Keratinocyte (primary cell): ENCODE data around the gene PPP2R5C. TPM values are rescaled to one million over a fixed set of nuclear protein-coding genes. Genes with fewer than 3 reads are reported as not detected.

Source experiments
- DNase-seq: peaks from one replicate; pipeline ENCODE4 v3.0.0-alpha.2; 2011; ENCODE audit warnings: low read depth, missing footprints, low spot score
- FAIRE-seq: peaks from 2 replicates; lab custom pipeline; 2011; peaks lifted over from hg19 to GRCh38; lab: Jason Lieb, UNC
- H2AFZ ChIP-seq: 2 replicates; pipeline ENCODE4 v1.6.0; 2012; ENCODE audit warnings: low read length, control low read depth, inconsistent platforms; ENCODE audit not compliant: control insufficient read depth
- H3K27ac ChIP-seq: 2 replicates; pipeline ENCODE4 v1.5.1; 2011; ENCODE audit warnings: low read length; ENCODE audit not compliant: control insufficient read depth, insufficient read depth
- H3K27me3 ChIP-seq: 3 replicates; pipeline ENCODE4 v1.6.0; 2011; ENCODE audit warnings: low read length; ENCODE audit not compliant: control insufficient read depth, insufficient read depth; ENCODE audit errors: extremely low read depth
- H3K36me3 ChIP-seq, 2 experiments: 2 replicates in 1 of 2; 3 replicates in 1 of 2; pipeline ENCODE4 v1.5.1; 2011; ENCODE audit warnings: low read length in 2 of 2, mild to moderate bottlenecking in 1 of 2; ENCODE audit not compliant: control insufficient read depth in 2 of 2, insufficient read depth in 2 of 2; ENCODE audit errors: extremely low read depth in 1 of 2
- H3K4me1 ChIP-seq: 3 replicates; pipeline ENCODE4 v1.5.1; 2011; ENCODE audit warnings: low read length; ENCODE audit not compliant: control insufficient read depth, insufficient read depth; ENCODE audit errors: extremely low read depth
- H3K4me2 ChIP-seq: 3 replicates; pipeline ENCODE4 v1.6.0; 2011; ENCODE audit warnings: low read depth, low read length; ENCODE audit not compliant: control insufficient read depth, insufficient read depth; ENCODE audit errors: extremely low read depth
- H3K4me3 ChIP-seq, 3 experiments: fragments of 200-600 bp in 1 of 3; sonication (generic) in 1 of 3; 2 replicates in 2 of 3; 3 replicates in 1 of 3; pipeline ENCODE4 v1.5.1; 2011 to 2016; ENCODE audit warnings: low read length in 3 of 3, mild to moderate bottlenecking in 3 of 3, control low read depth in 2 of 3, inconsistent platforms in 1 of 3, low read depth in 1 of 3, mixed read lengths in 1 of 3, mixed run types in 1 of 3, moderate library complexity in 1 of 3; ENCODE audit not compliant: control insufficient read depth in 2 of 3, insufficient read depth in 2 of 3; ENCODE audit errors: extremely low read depth in 1 of 3
- H3K79me2 ChIP-seq: 2 replicates; pipeline ENCODE4 v1.6.0; 2012; ENCODE audit warnings: low read length; ENCODE audit not compliant: control insufficient read depth, insufficient read depth
- H3K9ac ChIP-seq: 3 replicates; pipeline ENCODE4 v1.6.0; 2011; ENCODE audit warnings: low read length; ENCODE audit not compliant: control insufficient read depth, insufficient read depth; ENCODE audit errors: extremely low read depth
- H3K9me1 ChIP-seq: 3 replicates; pipeline ENCODE4 v1.6.0; 2011; ENCODE audit warnings: low read length; ENCODE audit not compliant: control insufficient read depth, insufficient read depth; ENCODE audit errors: extremely low read depth
- H3K9me3 ChIP-seq: 2 replicates; pipeline ENCODE4 v1.5.1; 2012; ENCODE audit warnings: low read depth, low read length; ENCODE audit not compliant: control insufficient read depth
- H4K20me1 ChIP-seq: 3 replicates; pipeline ENCODE4 v1.6.0; 2011; ENCODE audit warnings: low read length; ENCODE audit not compliant: control insufficient read depth, insufficient read depth; ENCODE audit errors: extremely low read depth
- CTCF ChIP-seq, 3 experiments: IDR thresholded peaks in 1 of 3; conservative IDR thresholded peaks in 1 of 3; optimal IDR thresholded peaks in 1 of 3; 2 replicates in 2 of 3; 3 replicates in 1 of 3; pipeline versions ENCODE3 to v1.5.1; 2011; ENCODE audit warnings: low read length in 3 of 3, mild to moderate bottlenecking in 3 of 3, moderate library complexity in 2 of 3, control low read depth in 1 of 3, inconsistent platforms in 1 of 3; ENCODE audit not compliant: insufficient read depth in 2 of 3; ENCODE audit errors: extremely low read depth in 1 of 3
- EZH2 ChIP-seq: IDR thresholded peaks from one replicate; pipeline ENCODE4 v1.6.1; 2012; ENCODE audit warnings: inconsistent platforms, mild to moderate bottlenecking, low read length, moderate library complexity
- dilution Hi-C: fragments of 300-500 bp; cut with MboI; formaldehyde crosslinking; loops from one replicate; pipeline ENCODE4 v1.7.0; 2020; ENCODE audit warnings: low sequenced_read_pairs; ENCODE audit not compliant: extremely low pct_ligation_motif_present
- polyA plus RNA-seq, 5 experiments: library from polyadenylated mRNA; depleted of rRNA in 3 of 5; stranded (reverse) in 3 of 5; stranded (forward) in 1 of 5; unstranded in 1 of 5; fragments of >200 nt; gene quantifications; 1 replicate in 1 of 5; 2 replicates in 3 of 5; 3 replicates in 1 of 5; pipeline versions ENCODE4 v1.2.1 to v1.2.3, GENCODE V29; 2011 to 2012; ENCODE audit warnings: missing spikeins in 2 of 5, low read depth in 1 of 5, low replicate concordance in 1 of 5

PPP2R5C gene
- polyA plus RNA-seq, 1 donor (not counting 4 experiments of a cell fraction or from before 2014, with no cell fraction given), result 105 TPM

- peak overlapping the region; percentile 77 for H2AFZ ChIP-seq
- DNase-seq, result peak; percentile 73
- peaks cover 3% of the 10 kb centered on the region for H3K9me1 ChIP-seq
- H3K36me3 ChIP-seq, result no peaks in the 10 kb centered on the region
- peak overlapping the region; percentile 32 for H3K4me2 ChIP-seq
- H3K79me2 ChIP-seq, result peaks cover 18% of the 10 kb centered on the region
- no peak overlapping the region for H3K4me3 ChIP-seq
- no peak overlapping the region for H3K9ac ChIP-seq
- dilution Hi-C loops, result no loop called here
- H3K27ac ChIP-seq, result no peak overlapping the region
- no peaks in the 10 kb centered on the region for H3K9me3 ChIP-seq
- peaks cover 23% of the 10 kb centered on the region for H3K4me1 ChIP-seq
- no peaks in the 10 kb centered on the region for H3K27me3 ChIP-seq
- no peaks in the 10 kb centered on the region for H4K20me1 ChIP-seq
- TF ChIP-seq CTCF (optimal IDR thresholded peaks at IDR 0.05 in 1 of 3, IDR thresholded peaks at IDR 0.05 in 1 of 3, conservative IDR thresholded peaks at IDR 0.05 in 1 of 3; ENCODE audit: extremely low read depth in 1 of 3, insufficient read depth in 2 of 3, low read length in 3 of 3) (peak; percentile 93 to 98 (median 94)), EZH2 (no peak)
- FAIRE-seq, result peak; percentile 59
Measured at GRCh38 chr14:101961011-101961721, 199.7 kb downstream of the PPP2R5C start.

DNA sequence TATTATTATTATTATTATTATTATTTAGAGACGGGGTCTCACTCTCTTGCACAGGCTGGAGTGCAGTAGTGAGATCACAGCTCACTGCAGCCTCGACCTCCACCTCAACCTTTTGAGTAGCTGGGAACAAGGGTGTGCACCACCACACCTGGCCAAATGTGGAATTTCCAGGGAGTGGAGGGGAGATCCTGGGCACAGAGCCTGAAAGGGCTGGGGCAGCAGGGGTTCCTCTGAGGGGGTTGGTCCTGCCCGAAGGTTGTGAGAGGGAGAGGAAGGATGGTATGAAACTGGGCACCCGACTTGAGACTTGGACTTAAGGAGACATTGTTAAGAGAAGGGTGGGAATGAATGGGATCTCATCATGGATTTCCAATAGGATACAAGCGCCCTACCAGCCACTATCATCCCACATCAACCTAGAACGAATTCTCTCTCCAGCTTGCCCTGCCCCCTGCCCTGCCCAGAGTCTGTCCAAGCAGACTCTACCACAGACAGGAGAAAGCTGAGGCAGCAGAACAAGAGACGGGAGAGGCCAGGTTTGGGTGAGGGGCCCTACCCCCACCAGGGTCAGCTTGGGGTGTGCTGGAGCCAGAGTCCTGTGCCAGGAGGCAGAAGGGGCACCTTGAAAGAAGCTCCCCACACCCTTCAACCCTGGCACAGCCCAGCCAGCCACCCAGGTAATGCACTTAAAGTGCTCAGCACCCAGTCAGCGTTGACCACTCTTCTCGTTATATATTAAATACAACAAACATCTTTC is 200.4 kb downstream of the PPP2R5C start:
- no peak overlapping the region for H3K4me2 ChIP-seq
- H3K4me1 ChIP-seq, result peaks cover 23% of the 10 kb centered on the region
- peaks cover 26% of the 10 kb centered on the region for H3K79me2 ChIP-seq
- dilution Hi-C loops, result no loop called here
- no peak overlapping the region for H2AFZ ChIP-seq
- H3K27me3 ChIP-seq, result no peaks in the 10 kb centered on the region
- peaks cover 3% of the 10 kb centered on the region for H3K9me1 ChIP-seq
- TF ChIP-seq EZH2 (no peak), CTCF (optimal IDR thresholded peaks at IDR 0.05 in 1 of 3, IDR thresholded peaks at IDR 0.05 in 1 of 3, conservative IDR thresholded peaks at IDR 0.05 in 1 of 3; ENCODE audit: extremely low read depth in 1 of 3, insufficient read depth in 2 of 3, low read length in 3 of 3) (no peak)
- no peak for DNase-seq
- H3K9ac ChIP-seq, result no peak overlapping the region
- peak overlapping the region; percentile 36 for H3K27ac ChIP-seq
- FAIRE-seq, result no peak
- H3K9me3 ChIP-seq, result no peaks in the 10 kb centered on the region
- no peaks in the 10 kb centered on the region for H4K20me1 ChIP-seq
- H3K4me3 ChIP-seq, result no peak overlapping the region
- H3K36me3 ChIP-seq, result peaks cover 0 to 2% of the 10 kb centered on the region in 2 experiments
